Panc1 (cell line): ENCODE results near the gene AP3M1.

Experiments
- REST ChIP-seq, 2 experiments: IDR thresholded peaks; 2 replicates each; pipeline ENCODE4 v1.6.1; 2011 to 2012; ENCODE audit warnings: low read depth in 2 of 2, control low read depth in 1 of 2, low read length in 1 of 2, mild to moderate bottlenecking in 1 of 2, moderate library complexity in 1 of 2; ENCODE audit not compliant: insufficient read depth in 1 of 2
- SIN3A ChIP-seq: IDR thresholded peaks from 2 replicates; pipeline ENCODE4 v1.6.1; 2012; ENCODE audit warnings: low read depth, mild to moderate bottlenecking, low read length, moderate library complexity, borderline replicate concordance; ENCODE audit not compliant: insufficient read depth

GRCh38 chr10:74160013-74160412, 9.4 kb upstream of the AP3M1 start:
- no peak for TF ChIP-seq REST (IDR thresholded peaks at IDR 0.05; ENCODE audit: insufficient read depth in 1 of 2, low read depth in 2 of 2, low read length in 1 of 2)
- TF ChIP-seq SIN3A: no peak
